ENCODE data around the gene BCL7A. TPM values are rescaled to one million over a fixed set of nuclear protein-coding genes. Genes with fewer than 3 reads are reported as not detected.

Gene BCL7A
- total and polyA plus RNA-seq, 10 of the 15 experiments (the other 5 are each of a cell fraction or from before 2014, with no cell fraction given), result 0.37 to 17.2 (median 11.7) TPM

DNA sequence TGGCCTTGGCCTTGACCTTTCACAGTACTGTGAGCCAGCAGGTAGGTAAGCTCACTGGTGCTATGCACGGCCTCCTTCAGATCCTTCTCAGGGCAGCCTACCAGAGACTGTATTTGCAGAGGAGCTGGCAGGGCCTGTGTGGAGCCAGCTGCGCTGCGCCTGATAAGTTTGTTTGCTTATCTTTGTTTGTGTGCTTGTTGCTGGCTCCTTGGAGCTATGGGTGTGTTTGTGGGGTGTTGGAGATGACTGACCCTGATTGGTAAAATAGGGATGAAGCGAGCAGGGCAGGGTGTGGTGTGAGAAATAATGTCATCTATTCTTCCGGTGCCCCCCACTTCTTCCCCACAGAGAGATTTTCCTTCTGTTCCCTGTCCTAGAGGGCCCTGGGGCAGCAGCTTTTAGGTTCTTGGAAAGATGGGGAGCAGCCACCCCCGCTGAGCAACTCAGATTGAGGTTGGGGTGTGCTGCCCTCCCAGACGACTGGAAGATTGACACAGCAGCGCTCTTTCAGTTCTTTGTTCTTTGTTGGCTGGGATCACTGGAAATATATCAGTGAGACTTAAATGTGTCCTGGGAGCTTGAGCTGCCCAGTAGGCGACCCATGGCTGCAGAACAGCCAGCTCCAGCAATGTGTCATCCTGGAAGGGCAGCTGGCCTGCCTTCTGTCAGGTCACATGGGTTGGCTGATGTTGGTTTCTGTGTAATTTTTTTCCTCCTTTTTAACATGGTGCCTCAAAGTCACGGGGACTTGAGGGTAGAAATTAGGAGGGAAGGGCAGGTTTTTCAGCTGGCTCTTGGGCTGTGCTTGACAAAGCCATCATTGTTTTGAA is 76.5 kb downstream of the BCL7A start:
- no peak overlapping the region for H3K4me3 ChIP-seq
- H3K36me3 ChIP-seq (ENCODE audit: control insufficient read depth in 2 of 2, insufficient read depth in 2 of 2, low read length in 1 of 2), result no peaks in the 10 kb centered on the region; a peak in 1 of 4 replicates
- no peaks in the 10 kb centered on the region for H3K27me3 ChIP-seq (replicated peaks in 1 of 2; ENCODE audit: control insufficient read depth in 2 of 2, insufficient read depth in 2 of 2, low read length in 1 of 2)
- DNase-seq (ENCODE audit: low read depth, low spot score) (no peak), ATAC-seq (no peak), FAIRE-seq (no peak)
- H3K9ac ChIP-seq (ENCODE audit: control insufficient read depth, insufficient read depth, low read length), result no peak overlapping the region
- no peaks in the 10 kb centered on the region; the same call in 1 of the 2 replicates for H3K79me2 ChIP-seq (ENCODE audit: control insufficient read depth, insufficient read depth, low read length)
- H2AFZ ChIP-seq (ENCODE audit: control insufficient read depth, low read depth, low read length), result no peak overlapping the region
- ChIA-PET CTCF (interaction anchor here (1.2 to 2.2 kb wide), 4 partner anchors 10 to 44 kb away, joined by 4 to 8 read pairs (median 6); no protein-coding TSS in a partner anchor), SMC1A (ENCODE audit: uncharacterized antibody, unreplicated experiment) (interaction anchor here (0.7 kb wide), 1 partner anchor 16 kb away, joined by 3 read pairs; no protein-coding TSS in a partner anchor), POLR2A (interaction anchor here (0.6 kb wide), 2 partner anchors 29 to 441 kb away, joined by 4 to 5 read pairs; no protein-coding TSS in a partner anchor), RAD21 (ENCODE audit: unreplicated experiment) (interaction anchor here (0.6 kb wide), 1 partner anchor 10 kb away, joined by 4 read pairs; no protein-coding TSS in a partner anchor)
- no peaks in the 10 kb centered on the region for H4K20me1 ChIP-seq (ENCODE audit: control insufficient read depth, insufficient read depth)
- in situ Hi-C loops (cut with MboI) (no loop called here), intact Hi-C loops (cut with micrococcal nuclease; ENCODE audit: unreplicated experiment) (no loop called here)
- no TSS peak for BruUV-seq (replicated peaks)
- WGBS (ENCODE audit: insufficient coverage, insufficient replicate concordance, low lambda C conversion rate, missing lambda C conversion rate), result 75% methylated on average over 10 of the region's 10 CpGs
- no peaks in the 10 kb centered on the region; the same call in 2 of the 3 replicates for H3K9me3 ChIP-seq (replicated peaks; ENCODE audit: control insufficient read depth, insufficient read depth, low read length)
- H3K4me2 ChIP-seq (ENCODE audit: control insufficient read depth, insufficient read depth), result no peak overlapping the region
- peaks cover 8% of the 10 kb centered on the region for H3K4me1 ChIP-seq (ENCODE audit: control insufficient read depth, insufficient read depth, low read length)
- no peak overlapping the region for H3K27ac ChIP-seq (ENCODE audit: control insufficient read depth, insufficient read depth)
- no peak for TF ChIP-seq JUNB (IDR thresholded peaks at IDR 0.05)
- TF ChIP-seq, protein P1, sequence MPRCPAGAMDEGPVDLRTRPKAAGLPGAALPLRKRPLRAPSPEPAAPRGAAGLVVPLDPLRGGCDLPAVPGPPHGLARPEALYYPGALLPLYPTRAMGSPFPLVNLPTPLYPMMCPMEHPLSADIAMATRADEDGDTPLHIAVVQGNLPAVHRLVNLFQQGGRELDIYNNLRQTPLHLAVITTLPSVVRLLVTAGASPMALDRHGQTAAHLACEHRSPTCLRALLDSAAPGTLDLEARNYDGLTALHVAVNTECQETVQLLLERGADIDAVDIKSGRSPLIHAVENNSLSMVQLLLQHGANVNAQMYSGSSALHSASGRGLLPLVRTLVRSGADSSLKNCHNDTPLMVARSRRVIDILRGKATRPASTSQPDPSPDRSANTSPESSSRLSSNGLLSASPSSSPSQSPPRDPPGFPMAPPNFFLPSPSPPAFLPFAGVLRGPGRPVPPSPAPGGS (IDR thresholded peaks at IDR 0.05; ENCODE audit: borderline replicate concordance, insufficient read depth, low read depth, low read length, poor library complexity, severe bottlenecking), result no peak
- TF ChIP-seq, protein P2, sequence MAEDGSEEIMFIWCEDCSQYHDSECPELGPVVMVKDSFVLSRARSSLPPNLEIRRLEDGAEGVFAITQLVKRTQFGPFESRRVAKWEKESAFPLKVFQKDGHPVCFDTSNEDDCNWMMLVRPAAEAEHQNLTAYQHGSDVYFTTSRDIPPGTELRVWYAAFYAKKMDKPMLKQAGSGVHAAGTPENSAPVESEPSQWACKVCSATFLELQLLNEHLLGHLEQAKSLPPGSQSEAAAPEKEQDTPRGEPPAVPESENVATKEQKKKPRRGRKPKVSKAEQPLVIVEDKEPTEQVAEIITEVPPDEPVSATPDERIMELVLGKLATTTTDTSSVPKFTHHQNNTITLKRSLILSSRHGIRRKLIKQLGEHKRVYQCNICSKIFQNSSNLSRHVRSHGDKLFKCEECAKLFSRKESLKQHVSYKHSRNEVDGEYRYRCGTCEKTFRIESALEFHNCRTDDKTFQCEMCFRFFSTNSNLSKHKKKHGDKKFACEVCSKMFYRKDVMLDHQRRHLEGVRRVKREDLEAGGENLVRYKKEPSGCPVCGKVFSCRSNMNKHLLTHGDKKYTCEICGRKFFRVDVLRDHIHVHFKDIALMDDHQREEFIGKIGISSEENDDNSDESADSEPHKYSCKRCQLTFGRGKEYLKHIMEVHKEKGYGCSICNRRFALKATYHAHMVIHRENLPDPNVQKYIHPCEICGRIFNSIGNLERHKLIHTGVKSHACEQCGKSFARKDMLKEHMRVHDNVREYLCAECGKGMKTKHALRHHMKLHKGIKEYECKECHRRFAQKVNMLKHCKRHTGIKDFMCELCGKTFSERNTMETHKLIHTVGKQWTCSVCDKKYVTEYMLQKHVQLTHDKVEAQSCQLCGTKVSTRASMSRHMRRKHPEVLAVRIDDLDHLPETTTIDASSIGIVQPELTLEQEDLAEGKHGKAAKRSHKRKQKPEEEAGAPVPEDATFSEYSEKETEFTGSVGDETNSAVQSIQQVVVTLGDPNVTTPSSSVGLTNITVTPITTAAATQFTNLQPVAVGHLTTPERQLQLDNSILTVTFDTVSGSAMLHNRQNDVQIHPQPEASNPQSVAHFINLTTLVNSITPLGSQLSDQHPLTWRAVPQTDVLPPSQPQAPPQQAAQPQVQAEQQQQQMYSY (CRISPR knock-in tag; IDR thresholded peaks at IDR 0.05), result no peak
- TF ChIP-seq, protein P3, sequence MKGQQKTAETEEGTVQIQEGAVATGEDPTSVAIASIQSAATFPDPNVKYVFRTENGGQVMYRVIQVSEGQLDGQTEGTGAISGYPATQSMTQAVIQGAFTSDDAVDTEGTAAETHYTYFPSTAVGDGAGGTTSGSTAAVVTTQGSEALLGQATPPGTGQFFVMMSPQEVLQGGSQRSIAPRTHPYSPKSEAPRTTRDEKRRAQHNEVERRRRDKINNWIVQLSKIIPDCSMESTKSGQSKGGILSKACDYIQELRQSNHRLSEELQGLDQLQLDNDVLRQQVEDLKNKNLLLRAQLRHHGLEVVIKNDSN (IDR thresholded peaks at IDR 0.05; ENCODE audit: borderline replicate concordance, extremely low read length, insufficient read depth, low read depth, low read length), result no peak
- TF ChIP-seq RB1 (IDR thresholded peaks at IDR 0.05; ENCODE audit: borderline replicate concordance), result no peak
- TF ChIP-seq RAD21 (IDR thresholded peaks at IDR 0.05; ENCODE audit: insufficient read depth, low read depth, low read length), result no peak
- TF ChIP-seq, protein P4, sequence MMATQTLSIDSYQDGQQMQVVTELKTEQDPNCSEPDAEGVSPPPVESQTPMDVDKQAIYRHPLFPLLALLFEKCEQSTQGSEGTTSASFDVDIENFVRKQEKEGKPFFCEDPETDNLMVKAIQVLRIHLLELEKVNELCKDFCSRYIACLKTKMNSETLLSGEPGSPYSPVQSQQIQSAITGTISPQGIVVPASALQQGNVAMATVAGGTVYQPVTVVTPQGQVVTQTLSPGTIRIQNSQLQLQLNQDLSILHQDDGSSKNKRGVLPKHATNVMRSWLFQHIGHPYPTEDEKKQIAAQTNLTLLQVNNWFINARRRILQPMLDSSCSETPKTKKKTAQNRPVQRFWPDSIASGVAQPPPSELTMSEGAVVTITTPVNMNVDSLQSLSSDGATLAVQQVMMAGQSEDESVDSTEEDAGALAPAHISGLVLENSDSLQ (IDR thresholded peaks at IDR 0.05), result no peak
- TF ChIP-seq POLR2AphosphoS2 (IDR thresholded peaks at IDR 0.05; ENCODE audit: low read depth, low read length), result no peak
- no peak for TF ChIP-seq YY1 (IDR thresholded peaks at IDR 0.05; ENCODE audit: low read depth, low read length)
- TF ChIP-seq TAF1 (IDR thresholded peaks at IDR 0.05; ENCODE audit: borderline replicate concordance, low read depth, low read length), result no peak
- no peak for TF ChIP-seq SREBF1 (IDR thresholded peaks at IDR 0.05; ENCODE audit: low read length)

Data from GM12878 (cell line).